ENCODE results near the gene DEDD2. TPM values are rescaled to one million over a fixed set of nuclear protein-coding genes. Genes with fewer than 3 reads are reported as not detected.

The DEDD2 gene
- total RNA-seq, 1 donor from 2014 or later: 23.7 TPM

DNA sequence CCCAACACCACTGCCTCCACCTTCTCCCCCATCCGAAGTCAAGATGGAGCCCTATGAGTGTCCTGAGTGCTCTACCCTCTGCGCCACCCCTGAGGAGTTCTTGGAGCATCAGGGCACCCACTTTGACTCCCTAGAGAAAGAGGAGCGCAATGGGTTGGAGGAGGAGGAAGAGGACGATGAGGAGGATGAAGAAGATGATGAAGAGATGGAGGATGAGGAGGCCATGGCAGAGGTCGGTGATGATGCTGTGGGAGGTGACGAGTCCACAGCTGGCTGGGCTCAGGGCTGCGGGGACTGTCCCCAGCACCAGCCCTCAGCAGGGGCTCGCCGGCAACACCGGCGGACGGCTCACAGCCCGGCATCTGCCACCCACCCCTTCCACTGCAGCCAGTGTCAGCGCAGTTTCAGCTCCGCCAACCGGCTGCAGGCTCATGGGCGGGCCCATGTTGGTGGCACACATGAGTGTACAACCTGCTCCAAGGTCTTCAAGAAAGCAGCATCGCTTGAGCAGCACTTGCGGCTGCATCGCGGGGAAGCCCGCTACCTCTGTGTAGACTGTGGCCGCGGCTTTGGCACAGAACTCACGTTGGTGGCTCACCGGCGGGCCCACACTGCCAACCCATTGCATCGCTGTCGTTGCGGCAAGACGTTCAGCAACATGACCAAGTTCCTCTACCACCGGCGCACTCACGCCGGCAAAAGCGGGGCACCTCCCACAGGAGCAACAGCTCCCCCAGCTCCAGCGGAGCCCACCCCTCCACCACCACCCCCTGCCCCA is 7.7 kb upstream of the DEDD2 start:
- Mint-ChIP-seq H3K4me3 (no peak overlapping the region), H3K36me3 (peaks cover 19% of the 10 kb centered on the region), H3K9me3 (no peaks in the 10 kb centered on the region)

DNA sequence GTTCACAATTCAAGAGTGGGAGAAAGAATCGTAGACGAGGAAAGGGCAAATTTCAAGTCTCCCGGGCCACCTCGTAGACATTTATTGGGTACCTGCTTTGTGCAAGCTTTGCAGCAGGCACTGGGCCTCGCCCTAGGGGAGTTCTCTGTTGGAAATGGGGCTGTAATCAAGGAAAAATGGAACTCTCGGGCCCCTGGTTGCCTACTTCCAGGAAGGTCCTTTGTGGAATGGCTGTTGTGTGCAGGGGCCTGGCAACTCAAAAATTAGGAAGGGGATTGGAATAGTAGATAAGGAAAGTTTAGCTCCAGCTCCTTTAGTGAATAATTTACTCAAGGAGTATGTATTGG is 3.2 kb upstream of the DEDD2 start:
- Mint-ChIP-seq H3K27ac (peak overlapping the region; percentile 99), H3K27me3 (no peaks in the 10 kb centered on the region), H3K4me1 (ENCODE audit: unreplicated experiment) (peaks cover 40% of the 10 kb centered on the region), H3K36me3 (peaks cover 8% of the 10 kb centered on the region), H3K9me3 (no peaks in the 10 kb centered on the region), H3K4me3 (peak overlapping the region; percentile 100)
- TF ChIP-seq, protein P1, sequence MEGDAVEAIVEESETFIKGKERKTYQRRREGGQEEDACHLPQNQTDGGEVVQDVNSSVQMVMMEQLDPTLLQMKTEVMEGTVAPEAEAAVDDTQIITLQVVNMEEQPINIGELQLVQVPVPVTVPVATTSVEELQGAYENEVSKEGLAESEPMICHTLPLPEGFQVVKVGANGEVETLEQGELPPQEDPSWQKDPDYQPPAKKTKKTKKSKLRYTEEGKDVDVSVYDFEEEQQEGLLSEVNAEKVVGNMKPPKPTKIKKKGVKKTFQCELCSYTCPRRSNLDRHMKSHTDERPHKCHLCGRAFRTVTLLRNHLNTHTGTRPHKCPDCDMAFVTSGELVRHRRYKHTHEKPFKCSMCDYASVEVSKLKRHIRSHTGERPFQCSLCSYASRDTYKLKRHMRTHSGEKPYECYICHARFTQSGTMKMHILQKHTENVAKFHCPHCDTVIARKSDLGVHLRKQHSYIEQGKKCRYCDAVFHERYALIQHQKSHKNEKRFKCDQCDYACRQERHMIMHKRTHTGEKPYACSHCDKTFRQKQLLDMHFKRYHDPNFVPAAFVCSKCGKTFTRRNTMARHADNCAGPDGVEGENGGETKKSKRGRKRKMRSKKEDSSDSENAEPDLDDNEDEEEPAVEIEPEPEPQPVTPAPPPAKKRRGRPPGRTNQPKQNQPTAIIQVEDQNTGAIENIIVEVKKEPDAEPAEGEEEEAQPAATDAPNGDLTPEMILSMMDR (conservative IDR thresholded peaks at IDR 0.05): no peak
- no peak for DNase-seq (ENCODE audit: extremely low spot score, unreplicated experiment)

More for the DNA sequence above, 7.7 kb upstream of the DEDD2 start:
- no peaks in the 10 kb centered on the region for H3K27me3 Mint-ChIP-seq
- peaks cover 22% of the 10 kb centered on the region for H3K4me1 Mint-ChIP-seq (ENCODE audit: unreplicated experiment)
- no peak for DNase-seq (ENCODE audit: extremely low spot score, unreplicated experiment)
- TF ChIP-seq, protein P1 (conservative IDR thresholded peaks at IDR 0.05): no peak
- H3K27ac Mint-ChIP-seq: no peak overlapping the region

DNA sequence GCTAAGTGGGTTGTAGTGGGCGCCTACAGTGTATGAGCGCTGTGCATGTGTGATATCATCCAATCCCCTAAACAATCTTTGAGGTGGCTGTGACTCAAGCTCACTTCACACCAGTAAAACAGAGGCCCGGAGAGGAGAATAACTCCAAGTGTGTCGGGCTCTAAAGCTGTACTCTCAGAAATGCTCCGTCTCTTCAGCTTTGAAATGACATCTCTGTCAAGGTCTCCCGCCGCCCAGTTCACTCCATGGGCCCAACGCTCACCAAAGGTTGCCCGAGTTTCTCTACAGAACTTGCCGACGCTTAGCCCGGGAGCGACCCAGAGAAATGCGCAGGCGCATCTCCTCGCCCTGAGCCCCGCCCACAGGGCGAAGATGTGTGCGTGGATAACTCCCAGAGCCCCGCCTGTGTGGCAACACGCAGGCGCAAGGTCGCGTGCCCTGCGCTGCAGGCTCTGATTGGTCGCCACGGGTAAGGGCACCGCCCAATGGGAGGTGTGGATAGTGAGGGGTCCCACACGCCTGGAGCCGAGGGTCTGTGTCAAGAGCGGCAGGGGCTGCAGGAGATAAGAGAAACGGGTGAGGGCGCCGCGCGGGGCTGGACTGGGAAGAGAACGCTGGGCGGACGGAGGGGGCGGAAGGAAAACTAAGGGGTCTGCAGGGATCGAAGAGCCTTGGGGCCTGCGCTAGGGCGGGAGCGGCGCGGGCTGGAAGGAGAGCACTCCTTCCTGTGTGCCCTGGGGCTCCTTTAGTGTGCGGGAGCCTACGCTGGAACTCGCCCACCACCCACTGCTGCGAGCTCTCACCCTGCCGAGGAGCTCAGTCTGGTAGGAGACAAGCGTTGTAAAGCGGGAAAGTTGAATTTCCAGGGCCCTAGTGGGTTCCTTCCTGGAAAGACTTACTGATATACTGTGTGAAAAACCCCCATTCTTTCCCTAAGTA is 2.6 kb upstream of the DEDD2 start, which contains the start of gene ZNF526:
TSS of gene ZNF526 (plus strand) at position 501 of the 939 bp plus-strand sequence. CDS start 4,092 bp downstream, outside the sequence.
- peaks cover 8% of the 10 kb centered on the region for H3K36me3 Mint-ChIP-seq
- H3K9me3 Mint-ChIP-seq: no peaks in the 10 kb centered on the region
- TF ChIP-seq, protein P1 (conservative IDR thresholded peaks at IDR 0.05): peak; percentile 22
- H3K27me3 Mint-ChIP-seq: no peaks in the 10 kb centered on the region
- H3K27ac Mint-ChIP-seq: peak within 1 kb of the TSS; percentile 99
- DNase-seq (ENCODE audit: extremely low spot score, unreplicated experiment): peak; percentile 99
- H3K4me3 Mint-ChIP-seq: peak within 1 kb of the TSS; percentile 100
- peaks cover 44% of the 10 kb centered on the region for H3K4me1 Mint-ChIP-seq (ENCODE audit: unreplicated experiment)

DNA sequence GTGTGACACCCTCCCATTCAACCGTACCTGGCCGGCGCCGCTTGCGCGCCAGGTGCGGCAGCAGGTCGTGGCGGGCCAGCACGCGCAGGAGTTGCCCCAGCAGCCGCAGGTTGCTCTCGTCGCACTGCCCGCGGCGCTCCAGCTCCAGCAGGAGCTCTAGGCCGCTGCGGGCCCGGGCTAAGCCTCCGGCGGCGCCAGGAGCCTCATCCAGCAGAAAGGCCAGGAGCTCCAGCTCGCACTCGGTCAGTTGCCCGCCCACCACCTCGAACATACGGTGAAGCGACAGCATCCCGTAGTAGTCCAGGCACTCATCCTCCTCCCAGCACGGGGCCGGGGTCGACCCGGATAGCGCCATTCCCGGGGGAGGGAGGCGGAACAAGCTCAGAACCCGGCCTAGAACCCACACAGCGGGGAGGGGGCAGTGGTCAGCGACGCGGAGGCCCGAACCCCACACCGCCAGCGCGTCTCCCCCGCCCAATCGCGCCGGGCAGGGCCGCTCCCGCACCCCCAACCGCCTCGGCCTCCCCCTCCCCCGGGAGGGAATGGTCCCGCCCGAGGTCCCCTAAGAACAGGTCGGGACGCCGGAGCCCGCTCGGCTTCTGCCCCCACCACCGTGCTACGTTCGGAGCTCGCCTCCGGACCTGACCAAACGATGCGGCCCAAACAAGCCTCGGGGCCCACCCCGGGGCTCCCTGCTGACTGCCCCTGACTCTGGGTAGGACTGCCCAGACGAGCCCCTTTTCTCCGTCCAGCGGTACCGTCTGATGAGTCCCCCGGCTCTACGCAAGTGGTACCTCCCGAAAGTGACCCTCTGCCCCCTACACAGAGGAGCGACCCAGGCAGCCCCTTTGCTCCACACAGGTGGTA is 591 bp downstream of the DEDD2 start:
- peak overlapping the region; percentile 97 for H3K27ac Mint-ChIP-seq
- TF ChIP-seq, protein P1 (conservative IDR thresholded peaks at IDR 0.05): no peak
- H3K4me1 Mint-ChIP-seq (ENCODE audit: unreplicated experiment): peaks cover 36% of the 10 kb centered on the region
- DNase-seq (ENCODE audit: extremely low spot score, unreplicated experiment): no peak
- H3K9me3 Mint-ChIP-seq: no peaks in the 10 kb centered on the region
- peaks cover 11% of the 10 kb centered on the region for H3K36me3 Mint-ChIP-seq
- no peaks in the 10 kb centered on the region for H3K27me3 Mint-ChIP-seq
- H3K4me3 Mint-ChIP-seq: peak overlapping the region; percentile 96
